SK-N-MC (cell line): ENCODE measurements around the gene GJB6.

ENCODE experiments used
- EZH2 ChIP-seq: fragments of 200-600 bp; sonication (generic); IDR thresholded peaks from one replicate; pipeline ENCODE4 v1.6.1; 2017; ENCODE audit warnings: antibody characterized with exemption
- POLR2AphosphoS5 ChIP-seq: IDR thresholded peaks from 2 replicates; pipeline ENCODE4 v1.6.1; 2012; ENCODE audit warnings: mild to moderate bottlenecking, low read depth, low read length, borderline replicate concordance

DNA sequence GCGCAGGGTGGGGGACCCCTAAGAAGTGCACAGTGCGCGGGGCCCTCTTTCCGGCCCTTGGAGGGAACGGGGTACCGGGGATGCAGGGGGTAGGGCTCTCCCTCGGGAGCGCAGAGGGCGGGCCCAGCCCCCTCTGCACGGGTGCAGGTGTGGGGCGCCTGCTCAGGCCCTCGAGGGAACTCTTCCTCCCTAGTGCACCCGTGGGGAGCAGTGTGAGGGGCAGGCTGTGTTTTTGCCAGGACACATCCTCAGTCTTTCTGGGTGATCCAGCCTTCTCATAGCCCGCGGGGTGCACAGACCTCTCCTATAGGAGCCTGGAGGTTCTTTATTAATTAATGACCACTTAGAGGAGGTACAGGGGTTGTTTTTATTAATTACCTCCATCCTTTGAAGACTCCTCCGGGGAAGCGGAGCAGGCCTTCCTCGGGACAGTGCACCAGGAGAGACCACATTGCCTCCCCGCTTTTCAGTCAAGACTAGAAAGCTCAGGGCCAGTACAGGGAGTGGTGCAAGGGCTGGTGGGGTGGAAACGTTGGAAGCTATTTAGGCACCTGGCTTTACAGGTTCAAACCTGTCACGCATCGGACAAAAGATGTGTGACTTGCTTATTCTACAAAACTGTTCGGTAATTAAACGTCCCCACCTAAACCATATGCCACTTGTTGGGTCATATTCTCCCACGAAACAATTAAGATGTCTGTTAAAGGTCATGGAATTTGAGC, 598 bp upstream of the GJB6 start:
- TF ChIP-seq POLR2AphosphoS5 (no peak), EZH2 (no peak)
